ENCODE results near the gene TP63. TPM values are rescaled to one million over a fixed set of nuclear protein-coding genes. Genes with fewer than 3 reads are reported as not detected.

The TP63 gene
- total RNA-seq, 1 donor from 2014 or later, result 1.1 TPM

- Histone ChIP-seq H3K36me3 (ENCODE audit: insufficient read depth, low read length) (no peaks in the 10 kb centered on the region), H3K79me2 (ENCODE audit: insufficient read depth, low read length) (no peaks in the 10 kb centered on the region), H3K27ac (ENCODE audit: low read depth, low read length) (no peak overlapping the region), H3K4me3 (ENCODE audit: insufficient read depth, low read depth, low read length) (no peak overlapping the region), H3K9ac (ENCODE audit: low read length) (no peak overlapping the region), H2AFZ (ENCODE audit: low read depth, low read length) (no peak overlapping the region), H3K27me3 (ENCODE audit: insufficient read depth, low read length) (no peaks in the 10 kb centered on the region), H3K4me2 (ENCODE audit: low read length) (no peak overlapping the region), H3K9me3 (ENCODE audit: insufficient read depth, low read depth, low read length) (no peaks in the 10 kb centered on the region), H4K20me1 (ENCODE audit: insufficient read depth, low read length) (no peaks in the 10 kb centered on the region), H3K4me1 (ENCODE audit: insufficient read depth, low read length) (no peaks in the 10 kb centered on the region)
- DNase-seq (ENCODE audit: low read depth), result no peak
- Mint-ChIP-seq H3K4me1 (ENCODE audit: low read depth, unreplicated experiment) (no peaks in the 10 kb centered on the region), H3K36me3 (ENCODE audit: low read depth, unreplicated experiment) (no peaks in the 10 kb centered on the region), H3K4me3 (ENCODE audit: unreplicated experiment) (no peak overlapping the region), H3K27me3 (ENCODE audit: low read depth, unreplicated experiment) (no peaks in the 10 kb centered on the region), H3K9me3 (ENCODE audit: unreplicated experiment) (peaks cover 4% of the 10 kb centered on the region), H3K27ac (ENCODE audit: unreplicated experiment) (no peak overlapping the region)
- no peak for FAIRE-seq
- TF ChIP-seq, protein P1, sequence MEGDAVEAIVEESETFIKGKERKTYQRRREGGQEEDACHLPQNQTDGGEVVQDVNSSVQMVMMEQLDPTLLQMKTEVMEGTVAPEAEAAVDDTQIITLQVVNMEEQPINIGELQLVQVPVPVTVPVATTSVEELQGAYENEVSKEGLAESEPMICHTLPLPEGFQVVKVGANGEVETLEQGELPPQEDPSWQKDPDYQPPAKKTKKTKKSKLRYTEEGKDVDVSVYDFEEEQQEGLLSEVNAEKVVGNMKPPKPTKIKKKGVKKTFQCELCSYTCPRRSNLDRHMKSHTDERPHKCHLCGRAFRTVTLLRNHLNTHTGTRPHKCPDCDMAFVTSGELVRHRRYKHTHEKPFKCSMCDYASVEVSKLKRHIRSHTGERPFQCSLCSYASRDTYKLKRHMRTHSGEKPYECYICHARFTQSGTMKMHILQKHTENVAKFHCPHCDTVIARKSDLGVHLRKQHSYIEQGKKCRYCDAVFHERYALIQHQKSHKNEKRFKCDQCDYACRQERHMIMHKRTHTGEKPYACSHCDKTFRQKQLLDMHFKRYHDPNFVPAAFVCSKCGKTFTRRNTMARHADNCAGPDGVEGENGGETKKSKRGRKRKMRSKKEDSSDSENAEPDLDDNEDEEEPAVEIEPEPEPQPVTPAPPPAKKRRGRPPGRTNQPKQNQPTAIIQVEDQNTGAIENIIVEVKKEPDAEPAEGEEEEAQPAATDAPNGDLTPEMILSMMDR (IDR thresholded peaks at IDR 0.05; ENCODE audit: insufficient read depth, low read depth, low read length), result no peak
- no peak for TF ChIP-seq EZH2 (IDR thresholded peaks at IDR 0.05; ENCODE audit: insufficient read depth, low read length)
These were observed 123.2 kb downstream of the TP63 start for GRCh38 chr3:189754356-189754755.

DNA sequence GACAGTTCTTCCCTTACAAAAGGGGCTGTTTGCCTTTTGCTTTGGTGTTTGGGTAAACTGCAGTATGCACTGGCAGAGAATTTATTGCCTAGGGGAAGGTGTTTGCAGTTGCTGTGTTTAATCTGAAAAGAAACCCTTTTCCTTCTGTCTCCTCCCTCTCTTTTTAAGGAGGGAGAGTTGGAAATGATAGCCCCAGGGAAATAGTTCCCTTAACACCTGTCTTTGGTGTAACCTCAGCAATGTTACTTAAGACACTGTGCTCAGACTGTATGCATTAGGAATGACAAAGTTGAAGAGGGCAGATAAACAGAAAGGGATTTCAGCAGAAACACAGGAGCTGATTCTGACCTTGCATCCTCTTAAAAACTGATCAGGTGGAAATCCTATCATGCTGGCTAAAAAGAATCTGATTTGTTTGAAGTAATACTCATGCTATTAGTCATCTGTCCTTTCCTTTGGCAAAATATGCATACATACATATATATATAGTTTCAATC, 125.4 kb downstream of the TP63 start:
- Histone ChIP-seq H3K36me3 (ENCODE audit: insufficient read depth, low read length) (no peaks in the 10 kb centered on the region), H3K4me2 (ENCODE audit: low read length) (no peak overlapping the region), H3K9me3 (ENCODE audit: insufficient read depth, low read depth, low read length) (no peaks in the 10 kb centered on the region), H3K4me1 (ENCODE audit: insufficient read depth, low read length) (no peaks in the 10 kb centered on the region), H3K9ac (ENCODE audit: low read length) (no peak overlapping the region), H2AFZ (ENCODE audit: low read depth, low read length) (no peak overlapping the region), H3K27ac (ENCODE audit: low read depth, low read length) (no peak overlapping the region), H3K79me2 (ENCODE audit: insufficient read depth, low read length) (no peaks in the 10 kb centered on the region), H4K20me1 (ENCODE audit: insufficient read depth, low read length) (no peaks in the 10 kb centered on the region), H3K4me3 (ENCODE audit: insufficient read depth, low read depth, low read length) (no peak overlapping the region), H3K27me3 (ENCODE audit: insufficient read depth, low read length) (no peaks in the 10 kb centered on the region)
- Mint-ChIP-seq H3K4me3 (ENCODE audit: unreplicated experiment) (no peak overlapping the region), H3K27me3 (ENCODE audit: low read depth, unreplicated experiment) (no peaks in the 10 kb centered on the region), H3K36me3 (ENCODE audit: low read depth, unreplicated experiment) (no peaks in the 10 kb centered on the region), H3K4me1 (ENCODE audit: low read depth, unreplicated experiment) (no peaks in the 10 kb centered on the region), H3K9me3 (ENCODE audit: unreplicated experiment) (peaks cover 13% of the 10 kb centered on the region), H3K27ac (ENCODE audit: unreplicated experiment) (no peak overlapping the region)
- no peak for DNase-seq (ENCODE audit: low read depth)
- no peak for TF ChIP-seq EZH2 (IDR thresholded peaks at IDR 0.05; ENCODE audit: insufficient read depth, low read length)
- TF ChIP-seq, protein P1 (IDR thresholded peaks at IDR 0.05; ENCODE audit: insufficient read depth, low read depth, low read length), result no peak
- FAIRE-seq, result no peak

GRCh38 chr3:189758186-189758585, 127.0 kb downstream of the TP63 start:
- FAIRE-seq, result no peak
- Histone ChIP-seq H3K4me3 (ENCODE audit: insufficient read depth, low read depth, low read length) (no peak overlapping the region), H3K9ac (ENCODE audit: low read length) (no peak overlapping the region), H2AFZ (ENCODE audit: low read depth, low read length) (no peak overlapping the region), H3K9me3 (ENCODE audit: insufficient read depth, low read depth, low read length) (no peaks in the 10 kb centered on the region), H3K4me1 (ENCODE audit: insufficient read depth, low read length) (no peaks in the 10 kb centered on the region), H4K20me1 (ENCODE audit: insufficient read depth, low read length) (no peaks in the 10 kb centered on the region), H3K79me2 (ENCODE audit: insufficient read depth, low read length) (no peaks in the 10 kb centered on the region), H3K4me2 (ENCODE audit: low read length) (no peak overlapping the region), H3K27me3 (ENCODE audit: insufficient read depth, low read length) (no peaks in the 10 kb centered on the region), H3K36me3 (ENCODE audit: insufficient read depth, low read length) (no peaks in the 10 kb centered on the region), H3K27ac (ENCODE audit: low read depth, low read length) (no peak overlapping the region)
- no peak overlapping the region for H3K4me3 Mint-ChIP-seq (ENCODE audit: unreplicated experiment)
- H3K9me3 Mint-ChIP-seq (ENCODE audit: unreplicated experiment), result peaks cover 13% of the 10 kb centered on the region
- H3K27me3 Mint-ChIP-seq (ENCODE audit: low read depth, unreplicated experiment), result no peaks in the 10 kb centered on the region
- H3K36me3 Mint-ChIP-seq (ENCODE audit: low read depth, unreplicated experiment), result no peaks in the 10 kb centered on the region
- TF ChIP-seq, protein P1 (IDR thresholded peaks at IDR 0.05; ENCODE audit: insufficient read depth, low read depth, low read length), result no peak
- no peak for TF ChIP-seq EZH2 (IDR thresholded peaks at IDR 0.05; ENCODE audit: insufficient read depth, low read length)
- no peak overlapping the region for H3K27ac Mint-ChIP-seq (ENCODE audit: unreplicated experiment)
- no peak for DNase-seq (ENCODE audit: low read depth)
- H3K4me1 Mint-ChIP-seq (ENCODE audit: low read depth, unreplicated experiment), result no peaks in the 10 kb centered on the region

Measured in astrocyte (in vitro differentiated cells and primary cell).